ENCODE data around the gene NMB. TPM values are rescaled to one million over a fixed set of nuclear protein-coding genes. Genes with fewer than 3 reads are reported as not detected.
A peak's percentile ranks its signal among the peaks of the same experiment; 100 is the strongest.

Gene NMB
- polyA plus RNA-seq, 1 experiment: 3.3 TPM

GRCh38 chr15:84685304-84685703 is 27.3 kb upstream of the NMB start:
- CTCF ChIA-PET: interaction anchor here (0.7 to 1.3 kb wide), 4 partner anchors 12 to 27 kb away, joined by 3 to 8 read pairs (median 4); no protein-coding TSS in a partner anchor
- Histone ChIP-seq H3K9me3 (ENCODE audit: control insufficient read depth, insufficient read depth, low read length) (no peaks in the 10 kb centered on the region), H3K27ac (ENCODE audit: low read depth, low read length) (no peak overlapping the region), H3K27me3 (ENCODE audit: control insufficient read depth, insufficient read depth, low read length) (no peaks in the 10 kb centered on the region), H3K4me3 (ENCODE audit: low read depth, low read length) (no peak overlapping the region)
- peak; percentile 32 for DNase-seq (ENCODE audit: low read depth, low spot score)
- POLR2A ChIA-PET: interaction anchor here (0.6 to 1.3 kb wide), 3 partner anchors 12 to 39 kb away, joined by 3 to 5 read pairs (median 4); partner anchors contain the start of gene SEC11A
- no peak for TF ChIP-seq CTCF (IDR thresholded peaks at IDR 0.05; ENCODE audit: low read depth, low read length)

GRCh38 chr15:84684092-84684491 is 26.1 kb upstream of the NMB start:
- no peak for TF ChIP-seq CTCF (IDR thresholded peaks at IDR 0.05; ENCODE audit: low read depth, low read length)
- CTCF ChIA-PET: interaction anchor here (0.8 kb wide), 1 partner anchor 245 kb away, joined by 4 read pairs; no protein-coding TSS in a partner anchor

GRCh38 chr15:84681831-84682230 is 23.8 kb upstream of the NMB start:
- no peak for DNase-seq (ENCODE audit: low read depth, low spot score)
- Histone ChIP-seq H3K27me3 (ENCODE audit: control insufficient read depth, insufficient read depth, low read length) (no peaks in the 10 kb centered on the region), H3K27ac (ENCODE audit: low read depth, low read length) (no peak overlapping the region), H3K4me3 (ENCODE audit: low read depth, low read length) (no peak overlapping the region), H3K9me3 (ENCODE audit: control insufficient read depth, insufficient read depth, low read length) (no peaks in the 10 kb centered on the region)
- CTCF ChIA-PET: no interaction called here
- POLR2A ChIA-PET: no interaction called here
- no peak for TF ChIP-seq CTCF (IDR thresholded peaks at IDR 0.05; ENCODE audit: low read depth, low read length)

More at GRCh38 chr15:84684092-84684491, 26.1 kb upstream of the NMB start:
- POLR2A ChIA-PET: no interaction called here
- H3K9me3 ChIP-seq (ENCODE audit: control insufficient read depth, insufficient read depth, low read length): no peaks in the 10 kb centered on the region
- no peaks in the 10 kb centered on the region for H3K27me3 ChIP-seq (ENCODE audit: control insufficient read depth, insufficient read depth, low read length)
- DNase-seq (ENCODE audit: low read depth, low spot score): no peak
- H3K4me3 ChIP-seq (ENCODE audit: low read depth, low read length): no peak overlapping the region
- no peak overlapping the region for H3K27ac ChIP-seq (ENCODE audit: low read depth, low read length)

- ChIA-PET CTCF (interaction anchor here (0.8 to 2.0 kb wide), 3 partner anchors 12 to 257 kb away, joined by 3 to 15 read pairs (median 5); partner anchors contain the start of gene NMB), POLR2A (interaction anchor here (0.5 to 0.9 kb wide), 2 partner anchors 36 to 41 kb away, joined by 3 read pairs; no protein-coding TSS in a partner anchor)
- Histone ChIP-seq H3K9me3 (ENCODE audit: control insufficient read depth, insufficient read depth, low read length) (no peaks in the 10 kb centered on the region), H3K4me3 (ENCODE audit: low read depth, low read length) (no peak overlapping the region), H3K27ac (ENCODE audit: low read depth, low read length) (peak overlapping the region; percentile 33), H3K27me3 (ENCODE audit: control insufficient read depth, insufficient read depth, low read length) (no peaks in the 10 kb centered on the region)
- TF ChIP-seq CTCF (IDR thresholded peaks at IDR 0.05; ENCODE audit: low read depth, low read length): no peak
- DNase-seq (ENCODE audit: low read depth, low spot score): peak; percentile 58
Observed at GRCh38 chr15:84671211-84671610, 13.2 kb upstream of the NMB start.

- ChIA-PET CTCF (no interaction called here), POLR2A (no interaction called here)
- no peak for DNase-seq (ENCODE audit: low read depth, low spot score)
- no peak for TF ChIP-seq CTCF (IDR thresholded peaks at IDR 0.05; ENCODE audit: low read depth, low read length)
- Histone ChIP-seq H3K27ac (ENCODE audit: low read depth, low read length) (no peak overlapping the region), H3K9me3 (ENCODE audit: control insufficient read depth, insufficient read depth, low read length) (no peaks in the 10 kb centered on the region), H3K4me3 (ENCODE audit: low read depth, low read length) (no peak overlapping the region), H3K27me3 (ENCODE audit: control insufficient read depth, insufficient read depth, low read length) (no peaks in the 10 kb centered on the region)
Observed at GRCh38 chr15:84669726-84670125, 11.7 kb upstream of the NMB start.

Data from AG04450 (cell line).